Epithelial cell of prostate (primary cell): Measurements from ENCODE around the gene PNRC1.
"Not testable (repeated sequence)": the region's sequence is repeated elsewhere in the genome, so short reads cannot be mapped to it uniquely, and the experiment has no call there.

Experiments used
- DNase-seq: peaks from one replicate; pipeline ENCODE4 v3.0.0-alpha.2; 2011; ENCODE audit warnings: low read depth, low spot score
- H3K27ac ChIP-seq: fragments of 450-650 bp; 2 replicates; pipeline ENCODE4 v1.5.1; 2017; ENCODE audit warnings: mild to moderate bottlenecking

The PNRC1 gene

GRCh38 chr6:89085409-89086205, 5.1 kb downstream of the PNRC1 start:
- no peak for DNase-seq

GRCh38 chr6:89087881-89088280, 7.3 kb downstream of the PNRC1 start:
- DNase-seq = no peak
- H3K27ac ChIP-seq = no peak overlapping the region

More at GRCh38 chr6:89085409-89086205, 5.1 kb downstream of the PNRC1 start:
- no peak overlapping the region for H3K27ac ChIP-seq

GRCh38 chr6:89098461-89098860, 17.9 kb downstream of the PNRC1 start:
- DNase-seq = no peak
- no peak overlapping the region for H3K27ac ChIP-seq

GRCh38 chr6:89100114-89100513, 19.6 kb downstream of the PNRC1 start:
- H3K27ac ChIP-seq = no peak overlapping the region
- no peak for DNase-seq

GRCh38 chr6:89110284-89110683, 29.7 kb downstream of the PNRC1 start:
- no peak for DNase-seq
- H3K27ac ChIP-seq = no peak overlapping the region

GRCh38 chr6:89111933-89112332, 31.4 kb downstream of the PNRC1 start:
- no peak overlapping the region for H3K27ac ChIP-seq
- no peak for DNase-seq

GRCh38 chr6:89116702-89117101, 36.2 kb downstream of the PNRC1 start:
- no peak overlapping the region for H3K27ac ChIP-seq
- DNase-seq = no peak

- no peak within 1 kb of the TSS for H3K27ac ChIP-seq
- DNase-seq = no peak
Measured at GRCh38 chr6:89117211-89118108, 36.9 kb downstream of the PNRC1 start, which contains the start of gene SRSF12. Gene SRSF12 (minus strand): TSS chr6:89118071. CDS start chr6:89117887, 184 bp downstream.

- no peak overlapping the region for H3K27ac ChIP-seq
- no peak for DNase-seq
Measured at GRCh38 chr6:89118931-89119330, 38.4 kb downstream of the PNRC1 start.

- H3K27ac ChIP-seq = no peak overlapping the region
- no peak for DNase-seq
Measured at GRCh38 chr6:89120371-89120770, 39.8 kb downstream of the PNRC1 start.

- no peak for DNase-seq
- H3K27ac ChIP-seq = no peak overlapping the region
Measured at GRCh38 chr6:89121934-89122333, 41.4 kb downstream of the PNRC1 start.

GRCh38 chr6:89122625-89123024, 42.1 kb downstream of the PNRC1 start:
- no peak for DNase-seq
- H3K27ac ChIP-seq = no peak overlapping the region

GRCh38 chr6:89128256-89128671, 47.7 kb downstream of the PNRC1 start:
- not testable (repeated sequence) for DNase-seq, H3K27ac ChIP-seq

GRCh38 chr6:89131599-89131998, 51.0 kb downstream of the PNRC1 start:
- H3K27ac ChIP-seq = no peak overlapping the region
- no peak for DNase-seq

- no peak for DNase-seq
- H3K27ac ChIP-seq = no peak overlapping the region
Measured at GRCh38 chr6:89132057-89132456, 51.5 kb downstream of the PNRC1 start.

- no peak for DNase-seq
- no peak overlapping the region for H3K27ac ChIP-seq
Measured at GRCh38 chr6:89133981-89134380, 53.4 kb downstream of the PNRC1 start.

GRCh38 chr6:89134723-89135122, 54.2 kb downstream of the PNRC1 start:
- DNase-seq = no peak
- H3K27ac ChIP-seq = no peak overlapping the region
